CD4-positive, alpha-beta T cell treated with Interferon alpha-2 for 1 hour (primary cell): ENCODE results near the gene CCDC85C.

Experiments used
- DNase-seq, 2 donors: peaks; one replicate each; pipeline ENCODE4 v3.0.0-alpha.2; 2020 to 2022

Gene CCDC85C

DNA sequence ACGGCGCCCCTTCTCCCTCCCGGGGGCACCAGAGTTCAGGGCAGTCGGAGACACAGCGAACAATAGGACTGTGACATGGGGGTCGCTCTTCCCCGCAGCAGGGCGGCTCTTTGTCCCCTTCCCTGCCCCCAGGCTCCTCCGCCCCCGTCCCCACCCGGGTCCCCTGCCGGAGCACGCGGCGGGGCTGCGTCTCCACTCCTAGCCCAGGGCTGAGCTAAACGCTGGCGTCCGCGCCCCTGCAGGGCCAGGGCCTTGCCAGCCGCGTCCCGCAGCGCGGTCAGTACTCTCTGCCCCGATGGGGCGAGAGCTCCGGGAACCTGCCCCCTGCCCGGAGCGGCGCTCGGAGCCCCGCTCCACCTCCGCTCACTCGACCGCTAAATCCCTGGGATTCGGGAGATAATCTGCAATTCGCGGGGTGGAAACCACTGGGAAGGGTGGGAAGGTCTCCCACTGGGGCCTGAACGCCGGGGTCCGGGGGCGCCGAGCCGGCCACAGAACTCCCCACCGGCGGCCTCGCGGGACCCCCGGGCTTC, 825 bp upstream of the CCDC85C start:
- DNase-seq = no peak

DNA sequence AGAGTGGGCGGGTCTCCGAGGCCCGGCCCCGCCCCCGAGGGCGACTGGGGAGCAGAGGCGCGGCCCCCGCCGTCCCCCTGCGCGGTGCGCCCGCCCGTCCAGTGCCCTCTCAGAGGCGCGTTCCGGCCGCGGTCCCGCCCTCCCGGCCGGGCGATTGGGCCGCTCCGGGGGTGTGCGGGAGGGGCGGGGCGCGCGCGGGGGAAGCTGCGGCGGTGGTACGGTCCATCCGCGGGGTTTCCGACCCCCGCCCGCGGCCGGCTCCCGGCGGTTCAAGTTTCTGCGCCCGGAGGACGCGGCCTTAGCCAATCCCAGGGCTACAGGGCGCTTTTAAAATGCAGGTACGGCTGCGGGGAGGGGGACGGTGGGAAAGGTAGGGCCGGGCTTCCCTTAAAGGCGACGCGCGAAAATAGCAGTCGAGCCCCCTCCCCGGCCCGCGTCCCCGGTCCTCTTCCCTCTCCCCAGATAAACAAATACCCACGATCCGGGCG, 315 bp upstream of the CCDC85C start:
- DNase-seq = peak; percentile 94 to 98

DNA sequence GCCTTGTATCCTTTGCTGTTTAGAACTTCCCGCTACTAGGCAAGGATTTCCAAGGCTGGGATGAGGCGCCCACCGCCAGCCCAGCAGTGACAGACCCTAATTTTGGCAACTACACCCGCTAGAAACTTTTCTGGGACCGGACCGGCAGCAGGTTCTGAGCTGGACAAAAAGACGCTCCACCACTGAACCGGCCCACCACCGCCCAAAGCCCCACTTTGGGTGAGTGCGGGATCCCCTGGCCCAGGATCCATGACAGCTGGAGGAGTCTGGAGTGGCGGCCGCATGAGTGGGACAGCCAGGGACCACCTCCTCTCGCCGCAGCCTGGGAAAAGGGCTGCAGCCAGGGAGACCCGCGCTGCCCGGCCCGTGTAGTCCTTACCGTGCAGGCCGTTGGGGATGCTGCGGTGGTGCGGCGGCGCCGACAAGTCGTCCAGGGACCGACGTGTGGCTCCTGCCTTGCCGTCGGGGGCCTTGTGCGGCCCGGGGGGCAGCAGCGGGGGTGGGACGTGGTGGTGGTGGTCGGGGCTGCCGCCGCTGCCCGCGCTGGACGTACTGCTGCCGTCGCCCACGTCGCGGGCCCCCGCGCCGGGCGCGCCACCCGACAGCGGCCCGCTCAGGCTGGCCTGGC, 1.1 kb downstream of the CCDC85C start:
- DNase-seq = no peak

DNA sequence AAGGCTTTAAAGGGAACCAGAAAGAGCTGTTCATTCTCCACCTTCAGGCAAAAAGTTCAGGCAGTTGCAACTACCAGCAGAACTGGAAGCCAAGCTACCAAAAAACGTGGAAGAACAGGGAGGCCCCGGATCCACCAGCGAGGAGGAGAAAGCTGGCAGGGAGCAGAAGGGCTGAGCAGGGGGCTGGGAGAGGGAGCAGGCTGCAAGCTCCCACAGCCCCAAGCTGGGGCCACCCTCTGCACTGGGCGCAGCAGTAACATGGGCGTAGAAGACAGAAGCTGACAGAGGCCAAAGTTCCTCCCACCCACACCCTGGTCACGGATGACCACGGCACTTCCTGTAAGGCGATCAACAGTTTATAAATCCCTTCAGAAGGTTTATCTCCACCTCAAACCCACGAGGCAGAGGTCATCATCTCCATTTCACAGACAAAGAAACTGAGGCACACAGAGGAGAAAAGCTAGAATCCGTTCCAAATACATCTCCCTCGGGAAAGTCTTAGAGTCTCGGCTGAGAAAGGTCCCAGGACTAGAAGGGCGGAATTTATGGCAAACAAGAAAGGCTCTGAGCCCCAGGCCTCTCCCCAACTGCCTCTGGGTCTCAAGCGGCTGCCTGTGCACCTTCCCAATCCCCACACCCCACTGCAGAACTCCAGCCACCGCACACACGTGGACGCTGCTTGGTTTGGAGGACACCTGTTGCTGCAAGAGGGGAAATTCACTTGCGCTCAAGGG, 1.8 kb downstream of the CCDC85C start:
- no peak for DNase-seq

DNA sequence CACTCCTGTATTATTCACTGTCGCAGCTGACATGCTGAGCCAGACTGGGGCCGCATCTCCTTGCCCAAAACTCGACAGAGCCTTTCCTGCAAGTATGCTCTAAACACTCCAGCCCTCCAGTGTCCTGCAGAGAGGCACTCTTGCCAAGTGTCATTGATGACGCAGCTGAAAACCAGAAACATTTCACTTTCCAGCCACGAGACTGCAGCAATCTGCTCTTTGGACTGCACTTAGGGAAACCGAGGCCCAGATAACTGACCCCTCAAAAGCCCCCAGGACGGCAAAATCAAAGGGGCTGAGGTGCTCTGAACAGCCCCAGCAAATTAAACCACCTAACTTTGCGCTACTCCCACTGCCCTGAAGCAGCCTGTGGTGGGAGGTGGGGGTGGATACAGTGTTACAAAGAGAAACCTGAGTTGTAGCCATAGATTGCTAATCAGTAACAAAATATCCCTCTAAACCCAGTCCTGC, 2.6 kb downstream of the CCDC85C start:
- no peak for DNase-seq

DNA sequence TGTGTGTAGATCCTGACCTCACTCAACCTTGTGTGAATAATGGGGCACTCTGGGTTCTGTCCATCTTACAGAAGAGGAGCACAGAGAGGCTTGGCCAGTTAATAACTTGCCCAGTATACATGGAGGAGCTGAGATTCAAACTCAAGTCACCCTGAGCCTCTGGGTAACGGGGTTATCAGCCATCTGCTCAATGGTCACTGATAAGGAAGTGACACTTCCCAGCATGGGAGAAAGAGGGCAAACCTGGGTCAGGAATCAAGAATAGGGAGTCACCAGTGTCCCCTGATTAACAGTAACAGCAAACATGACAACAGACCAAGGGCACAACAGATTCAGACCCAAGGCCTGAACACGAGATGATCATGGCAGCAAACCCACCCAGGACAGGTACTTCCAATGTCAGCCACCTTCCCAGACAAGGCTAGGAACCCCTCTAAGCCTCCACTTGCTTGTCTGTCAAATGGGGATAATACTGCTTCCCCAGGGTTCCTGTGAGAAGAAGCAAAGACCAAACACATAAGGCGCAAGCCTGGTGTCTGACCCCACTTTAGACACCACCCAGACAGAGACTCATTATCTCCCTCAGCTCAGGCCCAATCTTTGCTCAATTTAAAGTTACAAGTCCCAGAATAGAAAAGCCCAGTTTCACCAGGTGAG, 3.6 kb downstream of the CCDC85C start:
- DNase-seq = no peak

DNA sequence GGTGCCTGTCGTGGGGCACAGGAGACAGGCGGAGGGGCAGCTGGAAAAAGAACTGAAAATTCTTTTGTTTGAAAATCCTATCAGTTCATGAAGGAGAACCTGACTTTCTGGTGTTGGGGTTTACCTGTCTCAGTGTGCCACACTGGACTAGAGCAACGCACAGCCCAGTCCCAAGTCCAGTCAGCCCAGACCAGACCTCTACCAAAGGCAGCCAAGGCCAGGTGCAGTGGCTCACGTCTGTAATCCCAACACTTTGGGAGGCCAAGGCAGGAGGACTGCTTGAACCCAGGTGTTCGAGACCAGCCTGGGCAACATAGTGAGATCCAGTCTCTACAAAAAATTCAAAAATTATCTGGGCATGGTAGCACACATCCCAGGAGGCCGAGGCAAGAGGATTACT, 4.6 kb downstream of the CCDC85C start:
- no peak for DNase-seq

DNA sequence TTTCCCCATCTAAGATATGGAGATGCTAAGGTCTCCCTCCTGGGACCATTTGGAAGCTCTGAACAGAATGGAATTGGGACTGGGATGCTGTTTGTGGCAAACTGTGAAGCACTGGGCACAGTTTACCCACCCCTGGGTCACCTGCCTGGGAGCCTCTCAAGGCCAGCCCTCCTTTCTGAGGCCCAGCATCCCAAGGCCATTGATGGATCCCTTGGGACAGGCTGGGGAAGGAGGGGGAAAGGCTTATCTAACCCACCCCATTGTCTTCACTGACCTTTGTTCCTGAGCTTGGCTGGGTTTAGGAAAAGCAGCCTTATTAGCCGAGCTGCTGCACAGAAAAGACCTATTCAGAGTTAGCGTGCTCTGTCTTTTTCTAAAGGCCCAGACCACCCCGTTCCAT, 5.2 kb downstream of the CCDC85C start:
- no peak for DNase-seq

DNA sequence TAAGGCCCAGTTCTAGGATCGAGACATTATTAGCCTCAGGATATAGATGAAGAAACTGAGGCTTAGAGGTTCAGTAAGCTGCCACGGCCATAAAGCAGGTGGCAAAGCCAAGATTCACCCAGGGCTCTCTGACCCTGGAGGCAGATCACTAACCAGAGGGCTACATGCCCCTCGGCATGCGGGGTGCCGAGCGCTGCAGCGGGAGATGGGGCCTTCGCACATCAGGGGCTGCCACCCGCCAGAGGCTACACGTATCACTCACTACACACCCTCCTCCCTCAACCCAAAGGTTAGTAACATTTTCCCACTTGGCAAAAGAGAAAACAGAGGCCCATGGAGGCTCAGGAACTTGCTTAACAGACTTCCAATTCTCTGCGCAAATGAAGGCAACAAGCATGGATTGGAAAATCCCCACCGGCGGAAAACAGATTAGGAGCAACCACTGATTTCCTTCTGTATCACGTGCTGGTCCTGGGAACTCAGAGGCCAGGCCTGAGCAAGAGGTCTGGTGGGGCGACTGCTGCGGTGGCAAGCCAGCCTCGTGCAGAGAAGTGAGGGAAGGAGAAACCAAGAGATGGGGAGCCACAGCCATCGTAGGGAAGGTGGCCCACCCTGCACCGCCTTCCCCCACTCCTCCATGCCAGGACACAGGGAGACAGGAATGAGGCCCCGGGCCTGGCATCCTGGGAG, 6.0 kb downstream of the CCDC85C start:
- no peak for DNase-seq

DNA sequence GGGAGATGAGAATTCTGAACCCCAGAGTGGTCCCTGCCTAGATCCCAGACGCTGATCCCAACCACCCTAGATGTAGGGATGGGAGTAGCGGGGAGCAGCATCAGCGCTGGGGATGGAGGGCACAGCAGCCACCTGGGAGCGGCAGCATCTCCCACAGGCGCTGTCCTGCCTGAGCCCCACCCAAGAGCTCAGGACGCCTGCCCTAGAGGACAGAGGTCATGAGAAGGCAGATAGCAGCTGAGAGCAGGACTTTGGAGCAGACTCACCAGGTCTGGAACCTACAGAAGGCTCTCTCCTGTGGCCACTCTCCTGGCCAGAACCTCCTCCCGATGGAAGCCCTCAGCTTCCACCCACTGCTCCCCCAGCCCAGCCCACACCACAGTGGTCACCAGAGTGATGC, 7.2 kb downstream of the CCDC85C start:
- DNase-seq = no peak

DNA sequence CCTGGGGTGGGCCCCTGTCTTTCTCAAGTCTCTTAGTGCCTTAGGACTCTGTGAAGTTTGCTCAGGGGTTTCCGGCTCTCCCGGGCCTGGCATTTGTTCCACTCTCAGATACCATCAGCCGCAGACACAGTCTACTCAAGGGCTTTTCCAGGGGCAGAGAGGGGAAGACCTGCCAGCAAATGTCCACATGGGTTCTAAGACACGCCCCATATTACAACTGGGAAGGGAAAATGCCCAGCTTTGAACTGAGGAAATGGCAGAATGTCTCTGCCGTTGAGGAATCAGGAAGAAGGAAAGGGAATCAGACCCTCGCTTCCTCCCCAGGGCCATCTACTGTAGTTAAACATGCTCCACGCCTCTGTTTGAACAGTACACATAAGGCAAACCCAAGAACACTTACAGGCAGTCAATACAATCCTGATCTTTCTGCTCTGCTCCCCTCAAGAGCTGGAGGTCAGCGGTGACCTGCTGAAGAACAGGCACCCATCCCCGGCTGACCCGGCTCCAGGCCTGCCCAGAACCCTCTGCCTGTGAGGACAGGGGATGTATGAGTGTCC, 7.9 kb downstream of the CCDC85C start:
- DNase-seq = no peak

DNA sequence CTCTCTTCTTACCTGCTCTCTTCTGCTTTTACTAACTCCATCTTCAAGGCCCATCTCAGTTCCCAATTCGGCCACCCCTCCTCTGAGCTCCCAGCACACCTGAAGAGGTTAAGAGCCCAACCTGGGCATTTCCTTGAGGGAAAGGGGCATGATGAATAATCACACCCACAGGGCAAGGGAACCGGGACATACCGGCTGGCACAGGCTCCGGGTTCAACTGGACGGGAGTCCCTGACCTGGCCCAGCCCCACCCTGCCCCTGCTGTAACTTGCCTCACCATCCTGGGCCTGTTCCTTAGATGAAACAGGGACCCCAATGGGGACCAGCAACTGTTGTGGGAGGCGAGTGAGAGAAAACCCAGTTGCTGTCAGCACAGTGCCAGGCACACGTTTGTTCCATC, 8.5 kb downstream of the CCDC85C start:
- DNase-seq = no peak

DNA sequence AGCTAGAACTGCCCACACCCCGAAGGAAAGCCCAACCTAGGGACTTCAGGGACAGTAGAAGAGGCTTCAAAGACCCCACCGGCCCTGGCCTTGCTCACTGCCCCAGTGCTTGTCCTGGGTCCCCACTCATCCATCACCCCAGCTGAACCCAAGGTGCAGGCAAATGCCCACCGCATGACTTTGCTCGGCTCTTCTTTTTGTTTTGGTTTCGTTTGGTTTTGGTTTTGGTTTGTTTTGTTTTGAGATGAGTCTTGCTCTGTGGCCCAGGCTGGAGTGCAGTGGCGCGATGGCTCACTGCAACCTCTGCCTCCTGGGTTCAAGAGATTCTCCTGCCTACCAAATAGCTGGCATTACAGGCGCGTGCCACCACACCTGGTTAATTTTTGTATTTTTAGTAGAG, 9.0 kb downstream of the CCDC85C start:
- DNase-seq = peak in 1 of 2 donors; percentile 55

DNA sequence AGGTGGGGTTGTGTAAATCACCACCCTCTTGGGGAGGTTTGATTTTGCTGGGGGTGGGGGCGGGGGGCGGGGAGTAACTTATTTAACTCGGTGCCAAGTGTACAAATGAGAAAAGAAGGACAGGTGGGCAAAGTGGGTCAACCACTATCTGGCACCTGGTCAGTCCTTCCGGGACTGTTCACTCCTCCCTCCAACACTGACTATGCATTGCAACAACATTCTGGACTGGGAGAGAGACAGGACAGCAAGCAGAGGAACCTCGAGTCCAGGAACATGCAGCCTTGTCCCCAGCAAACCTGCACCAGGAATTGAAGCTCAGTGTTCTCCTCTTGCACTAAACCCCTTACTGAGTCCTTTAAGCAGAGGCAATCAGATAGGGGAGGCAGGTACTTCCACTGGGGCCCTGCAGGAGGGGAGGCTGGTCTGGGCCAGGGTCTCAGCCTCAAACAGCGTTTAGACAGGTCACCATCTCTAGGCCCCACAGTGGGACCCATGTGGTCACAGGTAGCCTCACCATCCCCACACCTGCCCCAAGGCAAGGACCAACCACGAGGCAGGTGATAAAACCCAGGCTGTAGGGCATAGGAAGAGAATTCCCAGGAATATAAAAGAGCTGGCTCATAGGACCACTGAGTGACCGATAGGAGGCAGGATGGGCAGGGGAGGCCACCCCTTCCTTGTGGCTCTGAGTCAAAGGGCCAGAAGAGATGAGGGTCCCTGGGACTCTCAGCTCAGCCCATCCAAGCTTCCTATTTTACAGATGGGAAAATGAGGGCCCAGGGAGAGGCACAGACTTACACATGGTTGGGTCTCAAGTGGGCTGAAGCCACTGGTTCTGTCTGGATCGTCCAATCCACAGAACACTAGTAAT, 9.8 kb downstream of the CCDC85C start:
- DNase-seq = no peak

DNA sequence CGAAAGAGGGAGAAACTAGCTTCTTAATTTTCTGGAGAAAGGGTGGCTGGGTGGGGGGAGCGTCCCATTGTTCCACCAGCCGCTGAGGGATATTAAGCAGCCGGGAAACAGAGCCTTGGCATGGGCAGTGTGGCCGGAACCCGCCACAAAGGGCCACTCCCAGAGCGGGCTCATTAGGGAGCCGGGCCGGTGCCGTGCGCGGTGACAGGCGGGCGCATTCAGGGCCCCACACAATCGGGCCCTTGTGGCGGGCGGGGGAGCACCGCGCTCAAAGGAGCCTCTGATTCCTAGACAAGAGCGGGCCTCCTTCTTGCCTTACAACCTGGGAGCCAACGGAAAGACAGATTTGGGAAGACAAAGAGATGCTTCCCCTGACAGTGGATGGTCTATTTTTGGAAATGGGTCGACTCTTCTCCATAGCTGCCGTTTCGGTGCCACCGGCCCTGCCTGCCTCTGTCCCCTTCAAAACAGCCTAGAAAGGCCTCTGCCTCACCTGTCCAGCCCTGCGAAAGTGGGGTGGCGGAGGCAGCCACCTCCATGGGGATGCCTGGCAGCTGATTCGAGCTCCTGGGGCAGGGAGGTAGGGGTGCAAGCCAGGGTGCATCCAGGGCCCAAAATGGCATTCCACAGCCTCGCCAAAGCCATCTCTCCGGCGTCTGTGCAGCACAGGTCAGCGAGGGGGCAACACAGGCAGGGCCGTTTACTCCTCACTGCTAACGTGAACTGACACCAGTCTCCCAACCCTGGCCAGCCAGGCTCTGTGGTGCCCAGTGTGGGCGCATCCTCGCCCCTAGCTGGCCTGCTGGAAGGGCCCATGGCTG, 10.9 kb downstream of the CCDC85C start:
- no peak for DNase-seq

DNA sequence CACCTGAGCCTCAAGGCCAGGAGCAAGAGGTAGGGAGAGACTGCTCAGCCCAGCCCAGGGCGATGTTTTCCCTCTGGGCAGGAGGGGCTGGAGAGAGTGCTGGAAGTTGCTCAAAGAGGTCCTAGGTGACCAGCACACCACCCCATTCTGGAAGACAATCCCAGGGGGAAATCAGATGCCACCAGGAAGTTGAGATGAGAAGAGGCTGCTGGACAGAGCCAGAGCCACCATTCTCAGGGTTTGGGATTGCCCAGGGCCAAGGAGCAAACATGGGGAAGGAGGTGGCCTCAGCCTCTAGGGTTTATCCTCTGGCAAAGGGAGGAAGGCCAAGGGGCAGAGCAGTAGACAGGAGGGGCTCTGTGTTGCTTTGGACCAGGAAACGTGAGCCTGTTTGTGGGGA, 11.6 kb downstream of the CCDC85C start:
- no peak for DNase-seq

DNA sequence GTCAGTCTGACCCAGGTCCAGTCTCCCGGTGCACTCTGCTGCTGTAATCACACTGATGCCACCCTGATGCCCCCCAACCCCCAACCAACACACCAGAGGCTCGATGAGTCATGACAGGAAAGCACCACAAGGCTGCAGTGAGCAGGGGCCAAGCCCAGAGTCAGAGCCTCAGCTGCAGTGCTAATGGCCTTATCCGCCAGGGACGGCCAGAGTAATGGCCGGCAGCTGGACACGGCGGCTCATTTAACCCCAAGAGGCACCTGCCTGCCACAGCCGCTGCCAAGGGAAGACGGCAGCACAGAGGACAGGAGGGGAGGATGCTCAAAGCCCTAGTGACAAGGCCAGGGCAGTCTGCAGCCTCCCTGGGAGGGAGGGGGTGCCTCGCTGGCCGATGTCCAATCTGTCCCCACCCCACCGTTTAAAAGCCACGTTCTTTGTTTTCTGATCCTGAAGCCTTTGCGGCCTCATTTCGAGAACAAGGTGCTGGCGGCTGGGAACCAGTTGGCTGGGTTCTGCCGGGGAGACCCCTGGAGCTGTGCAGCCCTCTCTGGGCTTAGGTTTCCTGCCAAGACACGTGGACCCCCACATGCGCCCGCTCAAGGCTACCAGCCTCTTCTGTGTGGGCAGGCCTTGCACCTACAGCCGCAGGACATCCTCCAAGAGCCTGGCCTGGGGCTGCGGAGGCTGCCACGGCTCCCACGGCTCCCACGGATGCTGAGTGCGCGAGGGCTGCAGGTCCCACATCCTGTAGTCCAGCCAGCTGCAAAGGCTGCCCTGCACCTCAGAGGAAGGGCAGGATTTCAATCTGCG, 13.1 kb downstream of the CCDC85C start:
- DNase-seq = no peak

DNA sequence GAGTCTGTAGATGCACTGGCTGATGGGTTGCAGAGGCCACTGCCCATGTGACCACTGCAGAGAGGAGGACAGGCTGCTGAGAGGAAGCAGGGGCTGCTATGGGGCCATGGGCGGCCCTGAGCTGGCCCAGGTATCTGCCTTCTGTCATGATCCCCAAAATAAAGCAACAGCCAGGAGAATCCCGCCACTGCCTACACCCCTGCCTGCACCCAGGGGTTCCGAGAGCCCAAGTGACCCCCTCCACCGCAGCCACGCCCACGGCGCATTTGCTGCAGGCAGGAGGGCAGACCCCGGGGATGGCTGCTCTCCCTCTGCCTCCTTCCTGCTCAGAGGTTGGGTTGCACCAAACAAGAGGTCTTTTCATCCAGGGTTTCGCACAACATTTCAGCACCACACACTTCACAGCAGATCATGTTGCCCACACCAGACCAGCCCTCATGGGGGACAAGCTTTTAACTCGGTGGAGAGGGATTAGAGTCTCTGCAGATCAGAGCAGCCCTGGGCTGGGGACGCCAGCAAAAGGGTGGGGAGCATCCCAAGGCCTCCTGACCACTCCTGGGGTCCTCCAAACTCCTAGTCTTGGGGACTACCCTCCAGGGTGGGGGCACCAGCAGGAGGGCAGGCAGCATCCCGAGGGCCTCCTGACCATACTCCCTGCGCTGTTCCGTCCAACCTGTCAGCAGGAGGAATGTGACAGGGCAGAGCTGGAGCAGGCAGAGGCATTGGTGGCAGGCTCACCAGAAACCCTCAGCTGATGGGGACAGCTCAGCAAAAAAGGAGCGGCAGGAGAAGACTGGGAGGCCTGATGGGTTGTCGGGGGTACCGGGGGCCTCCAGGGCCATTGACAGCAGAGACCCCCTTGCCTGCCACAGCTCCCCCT, 14.1 kb downstream of the CCDC85C start:
- no peak for DNase-seq

DNA sequence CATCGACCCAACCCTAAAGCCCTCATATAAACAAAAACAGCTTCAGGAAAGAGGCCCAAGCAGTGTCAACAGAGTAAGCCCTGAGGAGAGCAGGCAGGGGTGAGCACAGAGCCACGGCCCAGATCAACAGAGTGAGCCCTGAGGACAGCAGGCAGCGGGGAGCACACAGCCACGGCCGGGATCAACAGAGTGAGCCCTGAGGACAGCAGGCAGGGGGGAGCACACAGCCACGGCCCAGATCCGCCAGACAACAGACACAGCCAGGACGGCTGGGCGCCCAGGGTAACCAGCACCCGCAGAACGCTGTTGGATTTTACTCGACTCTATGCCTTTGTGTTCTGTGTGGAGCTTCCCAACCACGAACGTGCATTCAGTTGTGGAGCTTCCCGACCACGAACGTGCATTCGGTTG, 15.0 kb downstream of the CCDC85C start:
- DNase-seq = no peak
